ENCODE results near the gene ATP10B. TPM values are rescaled to one million over a fixed set of nuclear protein-coding genes. Genes with fewer than 3 reads are reported as not detected.
"Not testable (repeated sequence)": the region's sequence is repeated elsewhere in the genome, so short reads cannot be mapped to it uniquely, and the experiment has no call there.

Gene ATP10B
- total and polyA plus RNA-seq, 2 experiments from 2014 or later, result not detected

DNA sequence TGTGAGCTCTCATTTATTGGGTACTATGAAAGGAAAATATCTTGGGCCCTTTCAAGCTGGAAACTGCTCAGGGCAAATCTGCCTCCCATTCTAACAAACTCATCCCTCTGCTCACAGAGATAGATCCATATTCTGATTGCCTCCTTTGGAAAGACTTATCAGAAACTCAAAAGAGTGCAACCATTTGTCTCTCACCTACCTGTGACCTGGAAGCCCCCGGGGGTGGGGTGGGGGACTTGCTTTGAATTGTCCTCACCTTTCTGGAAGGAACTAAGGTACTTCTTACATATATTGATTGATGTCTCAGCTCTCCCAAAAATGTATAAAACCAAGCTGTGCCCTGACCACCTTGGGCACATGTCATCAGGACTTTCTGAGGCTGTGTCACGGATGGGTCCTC is 125.3 kb downstream of the ATP10B start:
- Histone ChIP-seq H3K9me3 (ENCODE audit: low read depth) (no peaks in the 10 kb centered on the region), H3F3A (ENCODE audit: insufficient read depth) (no peaks in the 10 kb centered on the region), H3K9me2 (ENCODE audit: insufficient read depth) (no peaks in the 10 kb centered on the region), H3K9ac (no peak overlapping the region), H3K4me3 (no peak overlapping the region), H3K27me3 (replicated peaks; ENCODE audit: insufficient read depth) (no peaks in the 10 kb centered on the region), H2AFZ (no peak overlapping the region), H3K36me3 (ENCODE audit: low read depth) (no peaks in the 10 kb centered on the region), H4K20me1 (ENCODE audit: insufficient read depth) (no peaks in the 10 kb centered on the region), H3K4me1 (ENCODE audit: insufficient read depth) (no peaks in the 10 kb centered on the region), H3K4me2 (ENCODE audit: unreplicated experiment) (no peak overlapping the region), H3K79me2 (ENCODE audit: insufficient read depth) (no peaks in the 10 kb centered on the region), H3K27ac (no peak overlapping the region)
- DNase-seq, result no peak
- TF ChIP-seq EZH2phosphoT487 (IDR thresholded peaks at IDR 0.05; ENCODE audit: insufficient read depth, low read depth), result no peak
- no peak for TF ChIP-seq EZH2 (IDR thresholded peaks at IDR 0.05; ENCODE audit: insufficient read depth, poor library complexity, severe bottlenecking)
- 11% methylated on average over 2 of the region's 2 CpGs for WGBS, 2 experiments (ENCODE audit: low coverage in 1 of 2, low lambda C conversion rate in 2 of 2, missing lambda C conversion rate in 2 of 2)
- in situ Hi-C loops (cut with MboI), result no loop called here

DNA sequence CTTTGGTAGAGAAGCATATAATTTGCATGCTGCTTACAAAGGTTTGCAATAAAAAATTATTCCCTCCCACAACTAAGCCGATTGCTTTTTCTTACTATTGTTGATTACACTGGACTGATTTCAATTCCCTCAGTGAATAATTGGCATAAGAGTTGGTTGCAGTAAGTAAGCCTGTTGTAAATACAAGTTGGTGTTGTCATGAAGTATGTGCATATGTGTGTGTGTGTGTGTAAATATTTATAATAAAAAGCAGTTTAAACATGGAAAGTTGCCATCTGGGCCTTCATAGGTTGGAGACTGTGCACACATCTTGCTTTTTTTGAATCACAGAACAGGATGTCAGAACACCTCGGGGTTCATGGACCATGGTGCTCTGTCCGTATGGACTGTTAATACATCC is 131.2 kb downstream of the ATP10B start:
- Histone ChIP-seq H3K27ac (no peak overlapping the region), H3K27me3 (replicated peaks; ENCODE audit: insufficient read depth) (no peaks in the 10 kb centered on the region), H3F3A (ENCODE audit: insufficient read depth) (no peaks in the 10 kb centered on the region), H3K79me2 (ENCODE audit: insufficient read depth) (no peaks in the 10 kb centered on the region), H3K36me3 (ENCODE audit: low read depth) (no peaks in the 10 kb centered on the region), H2AFZ (no peak overlapping the region), H3K4me3 (no peak overlapping the region), H3K4me2 (ENCODE audit: unreplicated experiment) (no peak overlapping the region), H3K4me1 (ENCODE audit: insufficient read depth) (no peaks in the 10 kb centered on the region), H3K9me3 (ENCODE audit: low read depth) (no peaks in the 10 kb centered on the region), H3K9ac (no peak overlapping the region), H3K9me2 (ENCODE audit: insufficient read depth) (no peaks in the 10 kb centered on the region), H4K20me1 (ENCODE audit: insufficient read depth) (no peaks in the 10 kb centered on the region)
- in situ Hi-C loops (cut with MboI), result no loop called here
- 14 to 23% methylated on average over 3 of the region's 3 CpGs for WGBS, 2 experiments (ENCODE audit: low coverage in 1 of 2, low lambda C conversion rate in 2 of 2, missing lambda C conversion rate in 2 of 2)
- TF ChIP-seq EZH2 (IDR thresholded peaks at IDR 0.05; ENCODE audit: insufficient read depth, poor library complexity, severe bottlenecking) (no peak), EZH2phosphoT487 (IDR thresholded peaks at IDR 0.05; ENCODE audit: insufficient read depth, low read depth) (no peak)
- no peak for DNase-seq

DNA sequence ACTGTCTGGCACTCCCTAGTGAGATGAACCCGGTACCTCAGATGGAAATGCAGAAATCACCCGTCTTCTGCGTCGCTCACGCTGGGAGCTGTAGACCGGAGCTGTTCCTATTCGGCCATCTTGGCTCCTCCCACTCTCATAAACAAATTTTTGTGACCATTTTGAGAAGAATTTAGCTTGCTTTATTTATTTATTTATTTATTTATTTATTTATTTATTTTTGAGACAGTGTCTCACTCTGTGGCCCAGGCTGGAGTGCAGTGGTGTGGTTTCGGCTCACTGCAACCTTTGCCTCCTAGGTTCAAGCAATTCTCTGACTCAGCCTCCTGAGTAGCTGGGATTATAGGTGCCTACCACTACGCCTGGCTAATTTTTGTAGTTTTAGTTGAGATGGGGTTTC is 136.5 kb downstream of the ATP10B start:
- DNase-seq; H3K4me3 ChIP-seq; H3K9ac ChIP-seq; H3K9me2 ChIP-seq (ENCODE audit: insufficient read depth); H3K27ac ChIP-seq; H3K27me3 ChIP-seq (replicated peaks; ENCODE audit: insufficient read depth); H4K20me1 ChIP-seq (ENCODE audit: insufficient read depth); H3K4me2 ChIP-seq (ENCODE audit: unreplicated experiment); H3K79me2 ChIP-seq (ENCODE audit: insufficient read depth); H3F3A ChIP-seq (ENCODE audit: insufficient read depth); H2AFZ ChIP-seq; H3K36me3 ChIP-seq (ENCODE audit: low read depth); H3K4me1 ChIP-seq (ENCODE audit: insufficient read depth); H3K9me3 ChIP-seq (ENCODE audit: low read depth); in situ Hi-C loops (cut with MboI): not testable (repeated sequence)
- 65 to 68% methylated on average over 8 of the region's 9 CpGs for whole genome bisulfite sequencing, 2 experiments (ENCODE audit: low coverage in 1 of 2, low lambda C conversion rate in 2 of 2, missing lambda C conversion rate in 2 of 2)

DNA sequence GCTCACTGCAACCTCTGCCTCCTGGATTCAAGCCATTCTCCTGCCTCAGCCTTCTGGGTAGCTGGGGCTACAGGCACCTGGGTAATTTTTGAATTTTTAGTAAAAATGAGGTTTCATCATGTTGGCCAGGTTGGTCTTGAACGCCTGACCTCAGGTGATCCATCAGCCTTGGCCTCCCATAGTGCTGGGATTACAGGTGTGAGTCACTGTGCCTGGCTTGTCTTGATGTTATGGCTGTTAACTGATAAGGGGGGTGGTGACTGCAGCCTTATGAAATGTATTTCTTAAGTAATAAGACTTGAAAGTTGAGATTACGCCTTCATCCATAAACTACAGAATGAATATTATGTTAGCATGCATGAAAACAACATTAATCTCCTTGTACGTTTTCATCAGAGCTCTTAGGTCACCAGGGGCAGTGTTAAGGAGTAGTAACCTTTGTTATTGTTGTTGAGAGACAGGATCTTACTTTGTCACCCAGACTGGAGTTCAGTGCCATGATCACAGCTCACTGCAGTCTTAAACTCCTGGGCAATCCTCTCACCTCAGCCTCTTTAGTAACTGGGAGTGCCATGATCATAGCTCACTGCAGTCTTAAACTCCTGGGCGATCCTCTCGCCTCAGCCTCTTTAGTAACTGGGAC is 148.3 kb downstream of the ATP10B start:
- no peaks in the 10 kb centered on the region for H3K36me3 ChIP-seq (ENCODE audit: low read depth)
- no peaks in the 10 kb centered on the region for H4K20me1 ChIP-seq (ENCODE audit: insufficient read depth)
- H3K27ac ChIP-seq, result no peak overlapping the region
- DNase-seq, result no peak
- H3K9ac ChIP-seq, result no peak overlapping the region
- no peaks in the 10 kb centered on the region for H3K9me2 ChIP-seq (ENCODE audit: insufficient read depth)
- no peak overlapping the region for H2AFZ ChIP-seq
- TF ChIP-seq EZH2 (IDR thresholded peaks at IDR 0.05; ENCODE audit: insufficient read depth, poor library complexity, severe bottlenecking) (no peak), EZH2phosphoT487 (IDR thresholded peaks at IDR 0.05; ENCODE audit: insufficient read depth, low read depth) (no peak)
- H3K4me1 ChIP-seq (ENCODE audit: insufficient read depth), result no peaks in the 10 kb centered on the region
- H3K27me3 ChIP-seq (replicated peaks; ENCODE audit: insufficient read depth), result no peaks in the 10 kb centered on the region
- WGBS, 2 experiments (ENCODE audit: low coverage in 1 of 2, low lambda C conversion rate in 2 of 2, missing lambda C conversion rate in 2 of 2), result 19 to 24% methylated on average over 5 of the region's 5 CpGs
- H3K79me2 ChIP-seq (ENCODE audit: insufficient read depth), result no peaks in the 10 kb centered on the region
- H3K9me3 ChIP-seq (ENCODE audit: low read depth), result no peaks in the 10 kb centered on the region
- no peak overlapping the region for H3K4me3 ChIP-seq
- no peak overlapping the region for H3K4me2 ChIP-seq (ENCODE audit: unreplicated experiment)
- in situ Hi-C loops (cut with MboI), result no loop called here
- no peaks in the 10 kb centered on the region for H3F3A ChIP-seq (ENCODE audit: insufficient read depth)

DNA sequence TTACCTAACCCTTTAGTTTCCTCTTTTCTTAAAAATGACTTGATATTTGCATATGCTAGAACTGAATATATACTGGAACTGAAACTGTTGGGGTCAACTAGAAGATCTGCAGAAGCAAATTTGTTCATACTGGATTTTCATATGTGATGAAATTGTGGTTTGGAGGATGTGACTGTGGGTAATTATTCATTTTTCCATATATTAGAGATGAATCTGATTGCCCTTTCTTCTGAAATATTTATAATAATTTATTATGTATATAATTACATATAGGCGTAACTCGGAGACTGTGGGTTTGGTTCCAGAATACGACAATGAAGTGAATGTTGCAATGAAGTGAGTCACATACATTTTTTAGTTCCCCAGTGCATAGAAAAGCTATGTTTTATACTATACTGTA is 149.1 kb downstream of the ATP10B start:
- no peaks in the 10 kb centered on the region for H3F3A ChIP-seq (ENCODE audit: insufficient read depth)
- H3K9ac ChIP-seq, result no peak overlapping the region
- H4K20me1 ChIP-seq (ENCODE audit: insufficient read depth), result no peaks in the 10 kb centered on the region
- H3K27ac ChIP-seq, result no peak overlapping the region
- H3K4me2 ChIP-seq (ENCODE audit: unreplicated experiment), result no peak overlapping the region
- H3K9me3 ChIP-seq (ENCODE audit: low read depth), result no peaks in the 10 kb centered on the region
- H3K79me2 ChIP-seq (ENCODE audit: insufficient read depth), result no peaks in the 10 kb centered on the region
- no peaks in the 10 kb centered on the region for H3K4me1 ChIP-seq (ENCODE audit: insufficient read depth)
- no peaks in the 10 kb centered on the region for H3K9me2 ChIP-seq (ENCODE audit: insufficient read depth)
- no peak for DNase-seq
- WGBS, 2 experiments (ENCODE audit: low coverage in 1 of 2, low lambda C conversion rate in 2 of 2, missing lambda C conversion rate in 2 of 2), result 44 to 52% methylated on average over 3 of the region's 3 CpGs
- H3K27me3 ChIP-seq (replicated peaks; ENCODE audit: insufficient read depth), result no peaks in the 10 kb centered on the region
- in situ Hi-C loops (cut with MboI), result no loop called here
- no peaks in the 10 kb centered on the region for H3K36me3 ChIP-seq (ENCODE audit: low read depth)
- TF ChIP-seq EZH2 (IDR thresholded peaks at IDR 0.05; ENCODE audit: insufficient read depth, poor library complexity, severe bottlenecking), result no peak
- TF ChIP-seq EZH2phosphoT487 (IDR thresholded peaks at IDR 0.05; ENCODE audit: insufficient read depth, low read depth), result no peak
- H3K4me3 ChIP-seq, result no peak overlapping the region
- no peak overlapping the region for H2AFZ ChIP-seq

All from GM23248 (cell line).